Heart left ventricle (tissue), 16 donors: Measurements from ENCODE around the gene KIF5B. TPM values are rescaled to one million over a fixed set of nuclear protein-coding genes. Genes with fewer than 3 reads are reported as not detected.
"Not testable (repeated sequence)": the region's sequence is repeated elsewhere in the genome, so short reads cannot be mapped to it uniquely, and the experiment has no call there.

ENCODE experiments used
- ATAC-seq, 4 donors: fragments of 200-7000 bp; cut with Tn5 transposase; one replicate each; pipeline ENCODE4 v1.9.1; 2020 to 2022; ENCODE audit warnings: moderate library complexity in 4 of 4, mild to moderate bottlenecking in 3 of 4, moderate number of reproducible peaks in 1 of 4
- DNase-seq, 5 donors: peaks; one replicate each; pipeline ENCODE4 v3.0.0-alpha.2; 2020
- H3K27ac ChIP-seq, 12 donors: fragments of 200-600 bp; sonication (generic) in 4 of 12; one replicate each; pipeline versions ENCODE4 v1.5.0 to v1.8.0; 2016 to 2022; ENCODE audit warnings: mild to moderate bottlenecking in 2 of 12
- H3K27me3 ChIP-seq, 9 donors: fragments of 200-600 bp; sonication (generic) in 2 of 9; one replicate each; pipeline versions ENCODE4 v1.5.1 to v1.8.0; 2016 to 2022; ENCODE audit warnings: mild to moderate bottlenecking in 3 of 9
- H3K36me3 ChIP-seq, 9 donors: fragments of 200-600 bp; sonication (generic) in 2 of 9; one replicate each; pipeline versions ENCODE4 v1.5.0 to v1.8.0; 2018 to 2022; ENCODE audit warnings: mild to moderate bottlenecking in 2 of 9
- H3K4me1 ChIP-seq, 12 donors: fragments of 200-600 bp; sonication (generic) in 4 of 12; one replicate each; pipeline versions ENCODE4 v1.5.0 to v1.8.0; 2016 to 2022; ENCODE audit warnings: mild to moderate bottlenecking in 3 of 12
- H3K4me3 ChIP-seq, 12 donors: fragments of 200-600 bp; sonication (generic) in 4 of 12; one replicate each; pipeline versions ENCODE4 v1.5.0 to v1.8.0; 2017 to 2022; ENCODE audit warnings: mild to moderate bottlenecking in 9 of 12, moderate library complexity in 4 of 12
- H3K9me3 ChIP-seq, 12 donors: fragments of 200-600 bp; sonication (generic) in 4 of 12; one replicate each; pipeline versions ENCODE4 v1.5.0 to v1.8.0; 2016 to 2022; ENCODE audit warnings: mild to moderate bottlenecking in 1 of 12
- CTCF ChIP-seq, 12 donors: fragments of 200-600 bp; sonication (generic) in 4 of 12; IDR thresholded peaks; one replicate each; pipeline versions ENCODE4 v1.5.0 to v1.8.0; 2018 to 2022; ENCODE audit warnings: antibody characterized with exemption in 12 of 12, mild to moderate bottlenecking in 5 of 12
- POLR2A ChIP-seq, 2 donors: fragments of 450-650 bp; IDR thresholded peaks; one replicate each; pipeline ENCODE4 v1.6.1; 2017; ENCODE audit warnings: antibody characterized with exemption in 2 of 2, mild to moderate bottlenecking in 2 of 2, moderate library complexity in 2 of 2
- WGBS, 4 donors: extraction: QIAGEN DNeasy Blood & Tissue Kit in 2 of 4; methylation state at CpG; one replicate each; pipeline versions ENCODE4 v1.1.5 to v1.1.7; 2013 to 2018; 5-methylcytosine and 5-hydroxymethylcytosine counted together
- intact Hi-C, 10 donors: fragments of 100-400 bp; cut with DNase I; formaldehyde crosslinking; loops; one replicate each; pipeline versions ENCODE4 v1.11.1 to v1.14.2; 2022
- polyA plus RNA-seq, 2 donors: library from polyadenylated mRNA; stranded (reverse); fragments of 200-250 nt; gene quantifications; one replicate each; pipeline ENCODE4 v1.2.3, GENCODE V29; 2013
- total RNA-seq, 9 donors: library from RNA; depleted of rRNA in 2 of 9; stranded (reverse); fragments of >200 nt in 2 of 9; fragmentation: NEBNext Ultra II Directional in 3 of 9; extraction: Animal tissue kit (Norgen Biotek cat#: 25700) in 3 of 9; gene quantifications; one replicate each; pipeline versions ENCODE4 v1.1.0 to v1.2.4, GENCODE V29; 2016 to 2023
- donor health status: ischemic (EF 13 %, LVEDD 7.1; RV severe dilation, severe dysfunction).
- donor health status: healthy with polysubstance abuse.
- donor health status: DM: no; HTN: yes; CAD: no.
- donor health status: DM: no; HTN: no; CAD: no.
- donor health status: ischemic (EF 25% LVEDD 6.9; RV normal size, moderate dysfunction).
- donor health status: ischemic (EF 25% LVEDD 5.7; RV mildly dilated, moderate dysfunction).
- donor health status: healthy.
- donor health status: DM: yes; HTN: yes; CAD: no.
- donor health status: ischemic (EF 35%, LVEDD 5.7; RV mildly dilated, moderate dysfunction).
- donor health status: nonischemic (EF 11% LVEDD 7.7; RV severe dilation, severe dysfunction).
- donor health status: DM: yes; HTN: yes; CAD: no.
- donor health status: PGD.
- donor health status: ischemic (EF 29% LVEDD 5.4; RV normal size, mild dysfunction).
- donor health status: nonischemic (EF 23%, LVEDD 6.1; RV moderate dilation, normal function).

Gene KIF5B
- total and polyA plus RNA-seq, 11 donors: 65.6 to 178 (median 144) TPM

GRCh38 chr10:32059472-32059871 lies 3.2 kb upstream of the KIF5B start:
- WGBS, 4 donors: 62 to 67% (median 65%) methylated on average over 3 of the region's 3 CpGs

GRCh38 chr10:32057036-32057372 lies 779 bp upstream of the KIF5B start:
- Histone ChIP-seq H3K4me1 (peaks cover 0 to 36% (median 23%) of the 10 kb centered on the region in 12 donors), H3K4me3 (peak overlapping the region in 11 of 12 donors; percentile 61 to 95 (median 89)), H3K27ac (peak overlapping the region in 11 of 12 donors; percentile 93 to 100 (median 98)), H3K36me3 (no peaks in the 10 kb centered on the region), H3K9me3 (no peaks in the 10 kb centered on the region), H3K27me3 (no peaks in the 10 kb centered on the region)
- DNase-seq: no peak
- 62 to 79% (median 69%) methylated on average over 8 of the region's 8 CpGs for WGBS, 4 donors
- no peak for ATAC-seq
- intact Hi-C loops: loop anchor here in 7 of 10 donors (5.0 to 10.0 kb wide), 7 partner anchors 85 to 318 kb away; partner anchors contain the start of genes ARHGAP12 (in 1 of the 7) and EPC1 (in 1 of the 7)
- TF ChIP-seq CTCF (IDR thresholded peaks at IDR 0.05) (no peak), POLR2A (IDR thresholded peaks at IDR 0.05) (no peak)

More at GRCh38 chr10:32059472-32059871, 3.2 kb upstream of the KIF5B start:
- no peak overlapping the region for H3K27ac ChIP-seq
- DNase-seq (no peak), ATAC-seq (no peak)
- H3K36me3 ChIP-seq: no peaks in the 10 kb centered on the region
- intact Hi-C loops: loop anchor here in 7 of 10 donors (5.0 to 10.0 kb wide), 7 partner anchors 83 to 315 kb away; partner anchors contain the start of genes ARHGAP12 (in 1 of the 7) and EPC1 (in 1 of the 7)
- no peak for TF ChIP-seq POLR2A (IDR thresholded peaks at IDR 0.05)
- no peak for TF ChIP-seq CTCF (IDR thresholded peaks at IDR 0.05)
- peaks cover 0 to 11% (median 6%) of the 10 kb centered on the region in 12 donors for H3K4me1 ChIP-seq
- no peak overlapping the region for H3K4me3 ChIP-seq
- no peaks in the 10 kb centered on the region for H3K9me3 ChIP-seq
- no peaks in the 10 kb centered on the region for H3K27me3 ChIP-seq

- Histone ChIP-seq H3K27ac (peak overlapping the region; percentile 93 to 100 (median 98)), H3K27me3 (no peaks in the 10 kb centered on the region), H3K4me3 (peak overlapping the region; percentile 61 to 95 (median 89)), H3K9me3 (no peaks in the 10 kb centered on the region), H3K36me3 (no peaks in the 10 kb centered on the region), H3K4me1 (peaks cover under 1 to 50% (median 36%) of the 10 kb centered on the region in 12 donors)
- 0 to 1% (median 0%) methylated on average over 38 to 59 of the region's 59 CpGs for WGBS, 4 donors
- TF ChIP-seq CTCF (IDR thresholded peaks at IDR 0.05) (peak in 2 of 12 donors; percentile 17 to 19), POLR2A (IDR thresholded peaks at IDR 0.05) (no peak)
- DNase-seq (peak; percentile 77 to 83 (median 77)), ATAC-seq (peak; percentile 75 to 88 (median 79))
- intact Hi-C loops: loop anchor here in 7 of 10 donors (5.0 to 10.0 kb wide), 7 partner anchors 87 to 319 kb away; partner anchors contain the start of genes ARHGAP12 (in 1 of the 7) and EPC1 (in 1 of the 7)
Observed at GRCh38 chr10:32055478-32056135, 618 bp downstream of the KIF5B start.

DNA sequence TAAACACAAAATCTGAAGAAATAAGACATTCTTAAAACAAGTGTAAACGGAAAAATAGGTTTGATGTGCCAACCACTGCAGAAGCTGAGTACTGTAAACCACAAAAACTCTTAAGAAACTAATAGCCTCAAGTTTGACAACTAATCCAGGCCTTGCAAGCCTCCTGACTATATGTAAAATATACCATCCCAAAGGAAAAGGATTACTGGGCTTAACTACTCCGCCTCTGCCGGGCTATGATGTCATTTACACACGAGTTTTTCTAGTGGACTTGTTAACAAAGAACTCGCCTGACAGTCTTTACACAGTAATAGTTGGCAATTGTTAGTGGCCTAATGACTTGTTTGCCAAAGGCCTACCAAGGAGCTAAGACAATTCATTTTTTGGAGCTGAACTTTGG lies 2.1 kb downstream of the KIF5B start:
- WGBS, 4 donors: 0 to 5% (median 4%) methylated on average over 5 of the region's 5 CpGs
- H3K27ac ChIP-seq: peak overlapping the region in 9 of 12 donors; percentile 93 to 100 (median 98)

GRCh38 chr10:32053392-32053791 lies 2.8 kb downstream of the KIF5B start:
- DNase-seq: not testable (repeated sequence)
- 61 to 76% (median 71%) methylated on average over 11 of the region's 11 CpGs for WGBS, 4 donors

More for the DNA sequence above, 2.1 kb downstream of the KIF5B start:
- Histone ChIP-seq H3K4me3 (peak overlapping the region; percentile 7 to 95 (median 87)), H3K4me1 (peaks cover 8 to 65% (median 52%) of the 10 kb centered on the region in 12 donors), H3K9me3 (no peaks in the 10 kb centered on the region), H3K36me3 (peaks cover 0 to 2% (median 0%) of the 10 kb centered on the region in 9 donors), H3K27me3 (no peaks in the 10 kb centered on the region)
- intact Hi-C loops: loop anchor here in 6 of 10 donors (10.0 kb wide), 5 partner anchors 91 to 321 kb away; partner anchors contain the start of gene EPC1 (in 1 of the 6)
- no peak for DNase-seq
- TF ChIP-seq CTCF (IDR thresholded peaks at IDR 0.05) (no peak), POLR2A (IDR thresholded peaks at IDR 0.05) (no peak)
- no peak for ATAC-seq

More at GRCh38 chr10:32053392-32053791, 2.8 kb downstream of the KIF5B start:
- peaks cover 8 to 72% (median 59%) of the 10 kb centered on the region in 12 donors for H3K4me1 ChIP-seq
- H3K27me3 ChIP-seq, ATAC-seq, H3K36me3 ChIP-seq, H3K9me3 ChIP-seq: not testable (repeated sequence)
- peak overlapping the region in 6 of 12 donors; percentile 93 to 100 (median 98) for H3K27ac ChIP-seq
- intact Hi-C loops: loop anchor here in 6 of 10 donors (10.0 kb wide), 5 partner anchors 91 to 321 kb away; partner anchors contain the start of gene EPC1 (in 1 of the 6)
- peak overlapping the region in 10 of 12 donors; percentile 79 to 95 (median 89) for H3K4me3 ChIP-seq
